ENCODE measurements around the gene LRBA. TPM values are rescaled to one million over a fixed set of nuclear protein-coding genes. Genes with fewer than 3 reads are reported as not detected.

Gene LRBA
- total RNA-seq, 1 experiment from 2014 or later: 55.3 TPM

- H2BK20ac ChIP-seq (ENCODE audit: low read depth, low read length, poor library complexity, severe bottlenecking): no peak overlapping the region
- no peaks in the 10 kb centered on the region; a peak in 2 of 5 replicates for H3K9me3 Mint-ChIP-seq
- no peak overlapping the region for H3K14ac ChIP-seq (ENCODE audit: insufficient read depth, low read length)
Measured at GRCh38 chr4:151000747-151001429, 14.2 kb downstream of the LRBA start.

More at GRCh38 chr4:151000747-151001429, 14.2 kb downstream of the LRBA start:
- H3K9ac ChIP-seq (ENCODE audit: extremely low read depth, insufficient read length, low read length): no peak overlapping the region
- no peak overlapping the region for H3K56ac ChIP-seq (ENCODE audit: insufficient read length, low read depth, low read length)
- H4K20me1 ChIP-seq (ENCODE audit: control insufficient read depth, insufficient read depth, insufficient read length): no peaks in the 10 kb centered on the region
- H4K91ac ChIP-seq (ENCODE audit: insufficient read length, low read depth, low read length): no peak overlapping the region
- no peak for DNase-seq
- no CpG with 5 or more reads among the region's 7 CpGs for WGBS (ENCODE audit: extremely low coverage, insufficient read length, low lambda C conversion rate)
- H2BK120ac ChIP-seq (ENCODE audit: low read depth, low read length, poor library complexity, severe bottlenecking): no peak overlapping the region
- no peak overlapping the region for H3K18ac ChIP-seq (ENCODE audit: insufficient read length, low read depth, low read length)
- no peak overlapping the region for H4K5ac ChIP-seq (ENCODE audit: insufficient read length, low read depth, low read length)
- Mint-ChIP-seq H3K4me3 (no peak overlapping the region), H3K27me3 (ENCODE audit: low read depth) (no peaks in the 10 kb centered on the region), H3K27ac (peak overlapping the region; percentile 27 to 93 (median 45); a peak in 3 of 7 replicates), H3K4me1 (peaks cover 15 to 24% of the 10 kb centered on the region in 2 experiments), H3K36me3 (ENCODE audit: insufficient read depth in 1 of 3, low read depth in 3 of 3) (peaks cover 7 to 14% (median 14%) of the 10 kb centered on the region in 3 experiments)
- no peak overlapping the region for H3K23ac ChIP-seq (ENCODE audit: insufficient read length, low read depth, low read length)
- peaks cover 9% of the 10 kb centered on the region for H3K79me1 ChIP-seq (ENCODE audit: insufficient read depth, low read depth, low read length, poor library complexity, severe bottlenecking)
- no peak overlapping the region for H3K27ac ChIP-seq (ENCODE audit: insufficient read length, low read depth, low read length)
- no peaks in the 10 kb centered on the region for H3K27me3 ChIP-seq (ENCODE audit: insufficient read depth, low read length)
- no peaks in the 10 kb centered on the region; the same call in 1 of the 2 replicates for H3K4me1 ChIP-seq (ENCODE audit: insufficient read depth, low read length)
- no peak overlapping the region for H2AFZ ChIP-seq (ENCODE audit: low read length)
- H3T11ph ChIP-seq (ENCODE audit: low read length): no peak overlapping the region
- H2BK15ac ChIP-seq (ENCODE audit: low read depth, low read length): no peak overlapping the region
- H2AK5ac ChIP-seq (ENCODE audit: insufficient read length, low read length): no peak overlapping the region
- no peaks in the 10 kb centered on the region for H3K23me2 ChIP-seq (ENCODE audit: insufficient read length, low read depth, low read length, poor library complexity, severe bottlenecking)
- no peak overlapping the region for H3K4me2 ChIP-seq (ENCODE audit: insufficient read depth, insufficient read length, low read length)
- TF ChIP-seq, protein P1, sequence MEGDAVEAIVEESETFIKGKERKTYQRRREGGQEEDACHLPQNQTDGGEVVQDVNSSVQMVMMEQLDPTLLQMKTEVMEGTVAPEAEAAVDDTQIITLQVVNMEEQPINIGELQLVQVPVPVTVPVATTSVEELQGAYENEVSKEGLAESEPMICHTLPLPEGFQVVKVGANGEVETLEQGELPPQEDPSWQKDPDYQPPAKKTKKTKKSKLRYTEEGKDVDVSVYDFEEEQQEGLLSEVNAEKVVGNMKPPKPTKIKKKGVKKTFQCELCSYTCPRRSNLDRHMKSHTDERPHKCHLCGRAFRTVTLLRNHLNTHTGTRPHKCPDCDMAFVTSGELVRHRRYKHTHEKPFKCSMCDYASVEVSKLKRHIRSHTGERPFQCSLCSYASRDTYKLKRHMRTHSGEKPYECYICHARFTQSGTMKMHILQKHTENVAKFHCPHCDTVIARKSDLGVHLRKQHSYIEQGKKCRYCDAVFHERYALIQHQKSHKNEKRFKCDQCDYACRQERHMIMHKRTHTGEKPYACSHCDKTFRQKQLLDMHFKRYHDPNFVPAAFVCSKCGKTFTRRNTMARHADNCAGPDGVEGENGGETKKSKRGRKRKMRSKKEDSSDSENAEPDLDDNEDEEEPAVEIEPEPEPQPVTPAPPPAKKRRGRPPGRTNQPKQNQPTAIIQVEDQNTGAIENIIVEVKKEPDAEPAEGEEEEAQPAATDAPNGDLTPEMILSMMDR (conservative IDR thresholded peaks at IDR 0.05): no peak
- peaks cover 17% of the 10 kb centered on the region; the same call in 1 of the 2 replicates for H3K79me2 ChIP-seq (ENCODE audit: insufficient read depth, low read length)
- H2BK5ac ChIP-seq (ENCODE audit: insufficient read length, low read length): no peak overlapping the region
- no peak overlapping the region for H2BK12ac ChIP-seq (ENCODE audit: insufficient read length, low read depth, low read length)
- H3K4ac ChIP-seq (ENCODE audit: low read depth, low read length): no peak overlapping the region
- H3K9me3 ChIP-seq (ENCODE audit: control insufficient read depth, low read depth, low read length): no peaks in the 10 kb centered on the region
- no peak overlapping the region for H4K8ac ChIP-seq (replicated peaks; ENCODE audit: insufficient read length, low read depth, low read length)
